ENCODE results near the gene CPN2.

DNA sequence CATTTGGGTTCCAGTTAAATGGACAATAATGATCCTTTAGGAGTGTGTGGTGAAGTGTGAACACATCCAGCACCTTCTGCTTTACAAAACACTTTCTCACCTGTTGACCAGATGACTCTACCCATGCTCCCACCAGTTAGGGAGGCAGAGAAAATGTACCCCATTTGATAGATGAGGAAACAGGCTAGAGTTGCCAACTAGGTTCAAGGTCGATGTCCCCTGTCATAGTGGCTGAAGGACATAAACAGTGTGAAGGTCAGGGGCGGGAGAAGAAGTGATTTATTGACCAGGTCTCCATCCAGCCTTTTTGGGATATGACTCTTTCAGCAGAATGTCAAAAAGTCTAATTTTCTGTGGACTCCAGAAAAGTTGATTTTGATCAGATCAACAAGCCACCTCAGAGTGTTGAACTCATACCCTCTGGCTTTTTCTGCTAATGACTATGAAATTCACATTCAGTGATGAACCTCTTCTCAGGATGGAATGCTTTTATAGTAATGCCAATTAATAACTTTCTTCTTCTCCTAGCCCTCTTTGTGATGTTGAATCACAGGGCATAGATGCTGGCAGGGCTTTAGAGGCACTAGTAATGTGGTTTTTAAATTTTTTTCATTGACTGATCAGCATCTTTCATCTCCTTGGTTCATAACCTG, 57.5 kb downstream of the CPN2 start:
- TF ChIP-seq EHF (CRISPR knock-in tag; IDR thresholded peaks at IDR 0.05), result no peak
- TF ChIP-seq, protein P1, sequence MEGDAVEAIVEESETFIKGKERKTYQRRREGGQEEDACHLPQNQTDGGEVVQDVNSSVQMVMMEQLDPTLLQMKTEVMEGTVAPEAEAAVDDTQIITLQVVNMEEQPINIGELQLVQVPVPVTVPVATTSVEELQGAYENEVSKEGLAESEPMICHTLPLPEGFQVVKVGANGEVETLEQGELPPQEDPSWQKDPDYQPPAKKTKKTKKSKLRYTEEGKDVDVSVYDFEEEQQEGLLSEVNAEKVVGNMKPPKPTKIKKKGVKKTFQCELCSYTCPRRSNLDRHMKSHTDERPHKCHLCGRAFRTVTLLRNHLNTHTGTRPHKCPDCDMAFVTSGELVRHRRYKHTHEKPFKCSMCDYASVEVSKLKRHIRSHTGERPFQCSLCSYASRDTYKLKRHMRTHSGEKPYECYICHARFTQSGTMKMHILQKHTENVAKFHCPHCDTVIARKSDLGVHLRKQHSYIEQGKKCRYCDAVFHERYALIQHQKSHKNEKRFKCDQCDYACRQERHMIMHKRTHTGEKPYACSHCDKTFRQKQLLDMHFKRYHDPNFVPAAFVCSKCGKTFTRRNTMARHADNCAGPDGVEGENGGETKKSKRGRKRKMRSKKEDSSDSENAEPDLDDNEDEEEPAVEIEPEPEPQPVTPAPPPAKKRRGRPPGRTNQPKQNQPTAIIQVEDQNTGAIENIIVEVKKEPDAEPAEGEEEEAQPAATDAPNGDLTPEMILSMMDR (IDR thresholded peaks at IDR 0.05), result no peak
- TF ChIP-seq HDAC2 (IDR thresholded peaks at IDR 0.05), result no peak
- no peak for TF ChIP-seq ZC3H11A (IDR thresholded peaks at IDR 0.05)
- TF ChIP-seq SREBF2 (IDR thresholded peaks at IDR 0.05), result no peak
- no peak for TF ChIP-seq BHLHE40 (IDR thresholded peaks at IDR 0.05; ENCODE audit: low read depth, low read length)
